Fibroblast of lung (primary cell): ENCODE data around the gene RACGAP1. TPM values are rescaled to one million over a fixed set of nuclear protein-coding genes. Genes with fewer than 3 reads are reported as not detected.

Experiments
- DNase-seq, 2 donors: peaks; one replicate each; pipeline versions ENCODE4 v3.0.0 to v3.0.0-alpha.2; 2010; ENCODE audit warnings: low read depth in 2 of 2
- H2AFZ ChIP-seq: 2 replicates; pipeline ENCODE4 v1.5.1; 2012; ENCODE audit warnings: low read length, control low read depth, inconsistent platforms
- H3K27ac ChIP-seq: 2 replicates; pipeline ENCODE4 v1.5.1; 2011; ENCODE audit warnings: low read length, control low read depth; ENCODE audit not compliant: insufficient read depth
- H3K27me3 ChIP-seq: 2 replicates; pipeline ENCODE4 v1.5.1; 2011; ENCODE audit warnings: mild to moderate bottlenecking, low read length; ENCODE audit not compliant: control insufficient read depth, insufficient read depth
- H3K36me3 ChIP-seq: 2 replicates; pipeline ENCODE4 v1.5.1; 2011; ENCODE audit warnings: low read length; ENCODE audit not compliant: control insufficient read depth, insufficient read depth
- H3K4me1 ChIP-seq: 2 replicates; pipeline ENCODE4 v1.5.1; 2011; ENCODE audit warnings: low read length; ENCODE audit not compliant: control insufficient read depth, insufficient read depth; ENCODE audit errors: extremely low read depth
- H3K4me2 ChIP-seq: 2 replicates; pipeline ENCODE4 v1.5.1; 2011; ENCODE audit warnings: low read length, control low read depth; ENCODE audit not compliant: insufficient read depth; ENCODE audit errors: extremely low read depth
- H3K4me3 ChIP-seq, 4 experiments: fragments of 200-600 bp in 1 of 4; sonication (generic) in 1 of 4; replicated peaks in 1 of 4; 2 replicates each; pipeline ENCODE4 v1.5.1; 2011 to 2016; ENCODE audit warnings: low read length in 4 of 4, low read depth in 3 of 4, mild to moderate bottlenecking in 3 of 4, control low read depth in 2 of 4, inconsistent platforms in 1 of 4, mixed read lengths in 1 of 4; ENCODE audit not compliant: insufficient read depth in 1 of 4; ENCODE audit errors: control extremely low read depth in 1 of 4
- H3K79me2 ChIP-seq: 2 replicates; pipeline ENCODE4 v1.5.1; 2012; ENCODE audit warnings: mild to moderate bottlenecking, low read length, inconsistent platforms; ENCODE audit not compliant: control insufficient read depth, insufficient read depth
- H3K9ac ChIP-seq: 2 replicates; pipeline ENCODE4 v1.5.1; 2011; ENCODE audit warnings: mild to moderate bottlenecking, low read length, control low read depth; ENCODE audit not compliant: insufficient read depth
- H3K9me3 ChIP-seq: 2 replicates; pipeline ENCODE4 v1.5.1; 2012; ENCODE audit warnings: low read depth, low read length; ENCODE audit not compliant: control insufficient read depth, insufficient read depth
- H4K20me1 ChIP-seq: 2 replicates; pipeline ENCODE4 v1.5.1; 2011; ENCODE audit warnings: low read length; ENCODE audit not compliant: control insufficient read depth, insufficient read depth; ENCODE audit errors: extremely low read depth
- CTCF ChIP-seq, 2 donors: IDR thresholded peaks in 1 of 2; conservative IDR thresholded peaks in 1 of 2; 1 replicate in 1 of 2; 2 replicates in 1 of 2; pipeline ENCODE4 v1.5.1; 2011 to 2012; ENCODE audit warnings: low read length in 2 of 2, control low read depth in 1 of 2, inconsistent platforms in 1 of 2, low read depth in 1 of 2, mild to moderate bottlenecking in 1 of 2
- EZH2 ChIP-seq: IDR thresholded peaks from 2 replicates; pipeline ENCODE4 v1.5.1; 2012; ENCODE audit warnings: low read length, control low read depth, mild to moderate bottlenecking; ENCODE audit errors: missing control alignments
- polyA plus RNA-seq, 2 donors: library from polyadenylated mRNA; depleted of rRNA in 1 of 2; stranded (reverse) in 1 of 2; unstranded in 1 of 2; fragments of >200 nt; gene quantifications; 2 replicates each; pipeline ENCODE4 v1.2.1, GENCODE V29; 2011 to 2012; ENCODE audit warnings: missing spikeins in 1 of 2
- total RNA-seq: library from RNA; depleted of rRNA; stranded (reverse); fragments of >200 nt; gene quantifications from 2 replicates; pipeline ENCODE4 v1.2.1, GENCODE V29; 2014

The RACGAP1 gene
- total and polyA plus RNA-seq, 2 donors (not counting 1 experiment from before 2014, with no cell fraction given): 22.9 to 38.1 TPM

GRCh38 chr12:50039151-50039835 lies 14.0 kb upstream of the RACGAP1 start:
- peak; percentile 74 to 75 for DNase-seq
- H2AFZ ChIP-seq: no peak overlapping the region

GRCh38 chr12:50038336-50038735 lies 13.0 kb upstream of the RACGAP1 start:
- Histone ChIP-seq H3K4me3 (no peak overlapping the region), H3K9ac (no peak overlapping the region), H3K27me3 (peaks cover 3% of the 10 kb centered on the region), H3K36me3 (no peaks in the 10 kb centered on the region), H3K79me2 (no peaks in the 10 kb centered on the region), H3K4me2 (no peak overlapping the region), H3K4me1 (no peaks in the 10 kb centered on the region), H2AFZ (no peak overlapping the region), H4K20me1 (no peaks in the 10 kb centered on the region), H3K9me3 (no peaks in the 10 kb centered on the region), H3K27ac (no peak overlapping the region)
- TF ChIP-seq CTCF (conservative IDR thresholded peaks at IDR 0.05 in 1 of 2, IDR thresholded peaks at IDR 0.05 in 1 of 2; ENCODE audit: low read depth in 1 of 2, low read length in 2 of 2): no peak
- TF ChIP-seq EZH2: no peak
- DNase-seq: no peak

More at GRCh38 chr12:50039151-50039835, 14.0 kb upstream of the RACGAP1 start:
- Histone ChIP-seq H3K79me2 (no peaks in the 10 kb centered on the region), H3K36me3 (no peaks in the 10 kb centered on the region), H3K4me2 (no peak overlapping the region), H3K27me3 (peaks cover 3% of the 10 kb centered on the region), H3K9ac (no peak overlapping the region), H3K4me1 (no peaks in the 10 kb centered on the region), H4K20me1 (no peaks in the 10 kb centered on the region), H3K27ac (no peak overlapping the region), H3K9me3 (no peaks in the 10 kb centered on the region), H3K4me3 (no peak overlapping the region)
- TF ChIP-seq EZH2 (no peak), CTCF (conservative IDR thresholded peaks at IDR 0.05 in 1 of 2, IDR thresholded peaks at IDR 0.05 in 1 of 2; ENCODE audit: low read depth in 1 of 2, low read length in 2 of 2) (peak; percentile 71 to 90)

- no peak for DNase-seq
- Histone ChIP-seq H3K4me2 (peak overlapping the region; percentile 59), H3K27ac (no peak overlapping the region), H3K4me1 (no peaks in the 10 kb centered on the region), H3K79me2 (no peaks in the 10 kb centered on the region), H3K4me3 (no peak overlapping the region), H4K20me1 (no peaks in the 10 kb centered on the region), H3K27me3 (peaks cover 7% of the 10 kb centered on the region), H3K9me3 (no peaks in the 10 kb centered on the region), H3K9ac (no peak overlapping the region), H2AFZ (peak overlapping the region; percentile 48), H3K36me3 (no peaks in the 10 kb centered on the region)
- TF ChIP-seq EZH2 (no peak), CTCF (conservative IDR thresholded peaks at IDR 0.05 in 1 of 2, IDR thresholded peaks at IDR 0.05 in 1 of 2; ENCODE audit: low read depth in 1 of 2, low read length in 2 of 2) (no peak)
Measured at GRCh38 chr12:50032854-50033581, 7.7 kb upstream of the RACGAP1 start.
